HepG2 (cell line): ENCODE measurements around the gene GCHFR. TPM values are rescaled to one million over a fixed set of nuclear protein-coding genes. Genes with fewer than 3 reads are reported as not detected.

Source experiments
- KDM4B ChIP-seq: sonication (generic); formaldehyde crosslinking; IDR thresholded peaks from 2 replicates; pipeline ENCODE4 v1.4.0; 2020; ENCODE audit warnings: missing genetic modification reagents
- NCOA5 ChIP-seq: sonication (generic); formaldehyde crosslinking; IDR thresholded peaks from 2 replicates; pipeline ENCODE4 v1.4.0; 2020; ENCODE audit warnings: missing genetic modification reagents
- PHF20 ChIP-seq: sonication (generic); formaldehyde crosslinking; IDR thresholded peaks from 2 replicates; pipeline ENCODE4 v1.5.0; 2020; ENCODE audit warnings: mild to moderate bottlenecking, missing genetic modification reagents
- RBFOX2 ChIP-seq: fragments of 200-400 bp; formaldehyde crosslinking; IDR thresholded peaks from 2 replicates; pipeline ENCODE4 v1.6.1; 2017; ENCODE audit warnings: low read depth, mild to moderate bottlenecking, low read length
- TCF7 ChIP-seq: sonication (generic); IDR thresholded peaks from 2 replicates; pipeline ENCODE4 v1.6.1; 2016; ENCODE audit warnings: antibody characterized with exemption, low read depth
- XRCC5 ChIP-seq: fragments of 200-400 bp; formaldehyde crosslinking; optimal IDR thresholded peaks from 2 replicates; pipeline ENCODE3; 2017; ENCODE audit warnings: mild to moderate bottlenecking, low read length
- ZBTB3 ChIP-seq: sonication (generic); formaldehyde crosslinking; IDR thresholded peaks from 2 replicates; pipeline ENCODE4 v1.4.0; 2020; ENCODE audit warnings: low read depth, mild to moderate bottlenecking, moderate library complexity, missing genetic modification reagents, borderline replicate concordance
- ZBTB8A ChIP-seq: sonication (generic); formaldehyde crosslinking; IDR thresholded peaks from 2 replicates; pipeline ENCODE4 v1.4.0; 2020; ENCODE audit warnings: mild to moderate bottlenecking, low read depth, missing genetic modification reagents, borderline replicate concordance
- ZNF124 ChIP-seq: sonication (generic); formaldehyde crosslinking; IDR thresholded peaks from 2 replicates; pipeline ENCODE4 v1.4.0; 2020; ENCODE audit warnings: missing genetic modification reagents
- ZNF629 ChIP-seq: sonication (generic); formaldehyde crosslinking; conservative IDR thresholded peaks from 2 replicates; pipeline ENCODE4 v1.5.0; 2020; ENCODE audit warnings: missing genetic modification reagents
- polyA plus RNA-seq, 8 experiments: library from polyadenylated mRNA; depleted of rRNA in 3 of 8; stranded (reverse) in 7 of 8; unstranded in 1 of 8; fragments of >200 nt; fragmentation: Illumina TruSeq in 4 of 8; extraction: Trizol in 4 of 8; gene quantifications; 2 replicates each; pipeline versions ENCODE4 v1.2.1 to v1.2.3, GENCODE V29; 2011 to 2016; ENCODE audit warnings: low read depth in 4 of 8, missing spikeins in 1 of 8, mixed read lengths in 1 of 8; ENCODE audit not compliant: insufficient read depth in 1 of 8
- total RNA-seq, 5 experiments: library from RNA; depleted of rRNA; stranded (reverse); fragments of >200 nt; fragmentation: Illumina TruSeq; extraction: Trizol; gene quantifications; 2 replicates each; pipeline ENCODE4 v1.2.3, GENCODE V29; 2016; ENCODE audit warnings: low read depth in 1 of 5
- TF ChIP-seq, protein P1 (sequence below): sonication (generic); formaldehyde crosslinking; IDR thresholded peaks from 2 replicates; pipeline ENCODE4 v1.4.0; 2020; ENCODE audit warnings: missing genetic modification reagents
- TF ChIP-seq, protein P2 (sequence below): sonication (generic); formaldehyde crosslinking; IDR thresholded peaks from 2 replicates; pipeline ENCODE4 v1.5.1; 2020; ENCODE audit warnings: missing genetic modification reagents, mild to moderate bottlenecking, borderline replicate concordance
- TF ChIP-seq, protein P3 (sequence below): sonication (generic); formaldehyde crosslinking; IDR thresholded peaks from 2 replicates; pipeline ENCODE4 v1.8.1; 2023; ENCODE audit warnings: missing genetic modification reagents, mild to moderate bottlenecking, borderline replicate concordance
- TF ChIP-seq, protein P4 (sequence below): sonication (generic); formaldehyde crosslinking; IDR thresholded peaks from 2 replicates; pipeline ENCODE4 v1.4.0; 2020; ENCODE audit warnings: missing genetic modification reagents, mild to moderate bottlenecking, borderline replicate concordance
- TF ChIP-seq, protein P5 (sequence below): sonication (generic); formaldehyde crosslinking; IDR thresholded peaks from 2 replicates; pipeline ENCODE4 v1.9.0; 2021; ENCODE audit warnings: missing genetic modification reagents, borderline replicate concordance
- TF ChIP-seq, protein P6 (sequence below): sonication (generic); formaldehyde crosslinking; IDR thresholded peaks from 2 replicates; pipeline ENCODE4 v1.4.0; 2020; ENCODE audit warnings: mild to moderate bottlenecking, missing genetic modification reagents
- TF ChIP-seq, protein P7 (sequence below): sonication (generic); formaldehyde crosslinking; IDR thresholded peaks from 2 replicates; pipeline ENCODE4 v1.5.0; 2020; ENCODE audit warnings: mild to moderate bottlenecking, missing genetic modification reagents, moderate library complexity

Gene GCHFR
- total and polyA plus RNA-seq, 2 of the 13 experiments (the other 11 are each of a cell fraction or from before 2014, with no cell fraction given): 51.5 to 92.4 TPM

DNA sequence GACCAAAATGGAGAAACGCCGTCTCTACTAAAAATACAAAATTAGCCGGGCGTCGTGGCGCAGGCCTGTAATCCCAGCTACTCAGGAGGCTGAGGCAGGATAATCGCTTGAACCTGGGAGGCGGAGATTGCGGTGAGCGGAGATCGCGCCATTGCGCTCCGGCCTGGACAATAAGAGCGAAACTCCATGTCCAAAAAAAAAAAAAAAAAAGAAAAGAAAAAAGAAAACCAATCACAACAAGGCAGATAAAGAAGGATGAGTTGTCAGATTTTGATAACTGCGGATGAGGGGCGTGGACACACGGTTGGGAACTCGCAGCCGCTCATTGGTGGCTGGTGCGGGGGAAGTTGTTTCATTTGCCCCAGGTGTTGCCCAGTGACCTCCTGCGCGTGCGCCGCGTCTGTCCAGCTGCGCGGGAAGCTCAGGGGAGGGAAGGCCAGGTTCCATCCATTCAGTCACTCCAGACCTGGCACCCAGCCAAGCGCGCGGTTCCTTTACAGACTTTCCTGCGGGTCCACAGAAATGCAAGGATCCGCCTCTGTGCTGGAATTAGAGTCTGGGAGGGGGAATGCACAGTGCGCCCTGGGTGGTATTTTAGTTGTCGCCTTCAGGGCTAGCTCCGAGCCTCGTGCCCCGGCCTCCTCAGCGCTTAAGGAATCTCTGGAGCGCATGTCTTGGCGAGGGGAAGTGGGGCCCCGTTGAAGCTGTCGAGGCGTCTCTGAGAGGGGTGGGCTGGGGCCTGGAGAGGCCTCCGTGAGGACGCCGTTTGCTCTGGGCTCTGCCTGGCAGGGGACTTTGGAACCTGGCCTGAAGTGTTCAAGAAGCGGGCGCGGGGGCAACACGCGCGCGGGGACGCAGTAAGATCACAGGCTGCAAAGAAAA lies 708 bp upstream of the GCHFR start (continued):
- TF ChIP-seq ZBTB8A (CRISPR knock-in tag) (0 out of 2 replicates have a peak, but pooled peaks have one; percentile 26), RBFOX2 (no peak), TCF7 (no peak), NCOA5 (CRISPR knock-in tag) (no peak), ZNF124 (CRISPR knock-in tag) (no peak), KDM4B (CRISPR knock-in tag) (no peak), ZNF629 (CRISPR knock-in tag) (no peak), ZBTB3 (CRISPR knock-in tag) (no peak), PHF20 (CRISPR knock-in tag) (no peak; the same call in 1 of the 2 replicates), XRCC5 (no peak)
- TF ChIP-seq, protein P1, sequence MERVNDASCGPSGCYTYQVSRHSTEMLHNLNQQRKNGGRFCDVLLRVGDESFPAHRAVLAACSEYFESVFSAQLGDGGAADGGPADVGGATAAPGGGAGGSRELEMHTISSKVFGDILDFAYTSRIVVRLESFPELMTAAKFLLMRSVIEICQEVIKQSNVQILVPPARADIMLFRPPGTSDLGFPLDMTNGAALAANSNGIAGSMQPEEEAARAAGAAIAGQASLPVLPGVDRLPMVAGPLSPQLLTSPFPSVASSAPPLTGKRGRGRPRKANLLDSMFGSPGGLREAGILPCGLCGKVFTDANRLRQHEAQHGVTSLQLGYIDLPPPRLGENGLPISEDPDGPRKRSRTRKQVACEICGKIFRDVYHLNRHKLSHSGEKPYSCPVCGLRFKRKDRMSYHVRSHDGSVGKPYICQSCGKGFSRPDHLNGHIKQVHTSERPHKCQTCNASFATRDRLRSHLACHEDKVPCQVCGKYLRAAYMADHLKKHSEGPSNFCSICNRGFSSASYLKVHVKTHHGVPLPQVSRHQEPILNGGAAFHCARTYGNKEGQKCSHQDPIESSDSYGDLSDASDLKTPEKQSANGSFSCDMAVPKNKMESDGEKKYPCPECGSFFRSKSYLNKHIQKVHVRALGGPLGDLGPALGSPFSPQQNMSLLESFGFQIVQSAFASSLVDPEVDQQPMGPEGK (CRISPR knock-in tag): no peak
- TF ChIP-seq, protein P2, sequence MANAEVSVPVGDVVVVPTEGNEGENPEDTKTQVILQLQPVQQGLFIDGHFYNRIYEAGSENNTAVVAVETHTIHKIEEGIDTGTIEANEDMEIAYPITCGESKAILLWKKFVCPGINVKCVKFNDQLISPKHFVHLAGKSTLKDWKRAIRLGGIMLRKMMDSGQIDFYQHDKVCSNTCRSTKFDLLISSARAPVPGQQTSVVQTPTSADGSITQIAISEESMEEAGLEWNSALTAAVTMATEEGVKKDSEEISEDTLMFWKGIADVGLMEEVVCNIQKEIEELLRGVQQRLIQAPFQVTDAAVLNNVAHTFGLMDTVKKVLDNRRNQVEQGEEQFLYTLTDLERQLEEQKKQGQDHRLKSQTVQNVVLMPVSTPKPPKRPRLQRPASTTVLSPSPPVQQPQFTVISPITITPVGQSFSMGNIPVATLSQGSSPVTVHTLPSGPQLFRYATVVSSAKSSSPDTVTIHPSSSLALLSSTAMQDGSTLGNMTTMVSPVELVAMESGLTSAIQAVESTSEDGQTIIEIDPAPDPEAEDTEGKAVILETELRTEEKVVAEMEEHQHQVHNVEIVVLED (CRISPR knock-in tag): 0 out of 2 replicates have a peak, but pooled peaks have one; percentile 39
- TF ChIP-seq, protein P3, sequence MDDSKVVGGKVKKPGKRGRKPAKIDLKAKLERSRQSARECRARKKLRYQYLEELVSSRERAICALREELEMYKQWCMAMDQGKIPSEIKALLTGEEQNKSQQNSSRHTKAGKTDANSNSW (CRISPR knock-in tag): peak; percentile 56; the same call in 1 of the 2 replicates
- TF ChIP-seq, protein P4, sequence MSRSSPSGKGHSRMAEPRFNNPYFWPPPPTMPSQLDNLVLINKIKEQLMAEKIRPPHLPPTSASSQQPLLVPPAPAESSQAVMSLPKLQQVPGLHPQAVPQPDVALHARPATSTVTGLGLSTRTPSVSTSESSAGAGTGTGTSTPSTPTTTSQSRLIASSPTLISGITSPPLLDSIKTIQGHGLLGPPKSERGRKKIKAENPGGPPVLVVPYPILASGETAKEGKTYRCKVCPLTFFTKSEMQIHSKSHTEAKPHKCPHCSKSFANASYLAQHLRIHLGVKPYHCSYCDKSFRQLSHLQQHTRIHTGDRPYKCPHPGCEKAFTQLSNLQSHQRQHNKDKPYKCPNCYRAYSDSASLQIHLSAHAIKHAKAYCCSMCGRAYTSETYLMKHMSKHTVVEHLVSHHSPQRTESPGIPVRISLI (CRISPR knock-in tag): no peak; the same call in 1 of the 2 replicates
- TF ChIP-seq, protein P5, sequence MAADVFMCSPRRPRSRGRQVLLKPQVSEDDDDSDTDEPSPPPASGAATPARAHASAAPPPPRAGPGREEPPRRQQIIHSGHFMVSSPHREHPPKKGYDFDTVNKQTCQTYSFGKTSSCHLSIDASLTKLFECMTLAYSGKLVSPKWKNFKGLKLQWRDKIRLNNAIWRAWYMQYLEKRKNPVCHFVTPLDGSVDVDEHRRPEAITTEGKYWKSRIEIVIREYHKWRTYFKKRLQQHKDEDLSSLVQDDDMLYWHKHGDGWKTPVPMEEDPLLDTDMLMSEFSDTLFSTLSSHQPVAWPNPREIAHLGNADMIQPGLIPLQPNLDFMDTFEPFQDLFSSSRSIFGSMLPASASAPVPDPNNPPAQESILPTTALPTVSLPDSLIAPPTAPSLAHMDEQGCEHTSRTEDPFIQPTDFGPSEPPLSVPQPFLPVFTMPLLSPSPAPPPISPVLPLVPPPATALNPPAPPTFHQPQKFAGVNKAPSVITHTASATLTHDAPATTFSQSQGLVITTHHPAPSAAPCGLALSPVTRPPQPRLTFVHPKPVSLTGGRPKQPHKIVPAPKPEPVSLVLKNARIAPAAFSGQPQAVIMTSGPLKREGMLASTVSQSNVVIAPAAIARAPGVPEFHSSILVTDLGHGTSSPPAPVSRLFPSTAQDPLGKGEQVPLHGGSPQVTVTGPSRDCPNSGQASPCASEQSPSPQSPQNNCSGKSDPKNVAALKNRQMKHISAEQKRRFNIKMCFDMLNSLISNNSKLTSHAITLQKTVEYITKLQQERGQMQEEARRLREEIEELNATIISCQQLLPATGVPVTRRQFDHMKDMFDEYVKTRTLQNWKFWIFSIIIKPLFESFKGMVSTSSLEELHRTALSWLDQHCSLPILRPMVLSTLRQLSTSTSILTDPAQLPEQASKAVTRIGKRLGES (CRISPR knock-in tag): no peak
- TF ChIP-seq, protein P6, sequence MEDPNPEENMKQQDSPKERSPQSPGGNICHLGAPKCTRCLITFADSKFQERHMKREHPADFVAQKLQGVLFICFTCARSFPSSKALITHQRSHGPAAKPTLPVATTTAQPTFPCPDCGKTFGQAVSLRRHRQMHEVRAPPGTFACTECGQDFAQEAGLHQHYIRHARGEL (CRISPR knock-in tag): 0 out of 2 replicates have a peak, but pooled peaks have one; percentile 27
- TF ChIP-seq, protein P7, sequence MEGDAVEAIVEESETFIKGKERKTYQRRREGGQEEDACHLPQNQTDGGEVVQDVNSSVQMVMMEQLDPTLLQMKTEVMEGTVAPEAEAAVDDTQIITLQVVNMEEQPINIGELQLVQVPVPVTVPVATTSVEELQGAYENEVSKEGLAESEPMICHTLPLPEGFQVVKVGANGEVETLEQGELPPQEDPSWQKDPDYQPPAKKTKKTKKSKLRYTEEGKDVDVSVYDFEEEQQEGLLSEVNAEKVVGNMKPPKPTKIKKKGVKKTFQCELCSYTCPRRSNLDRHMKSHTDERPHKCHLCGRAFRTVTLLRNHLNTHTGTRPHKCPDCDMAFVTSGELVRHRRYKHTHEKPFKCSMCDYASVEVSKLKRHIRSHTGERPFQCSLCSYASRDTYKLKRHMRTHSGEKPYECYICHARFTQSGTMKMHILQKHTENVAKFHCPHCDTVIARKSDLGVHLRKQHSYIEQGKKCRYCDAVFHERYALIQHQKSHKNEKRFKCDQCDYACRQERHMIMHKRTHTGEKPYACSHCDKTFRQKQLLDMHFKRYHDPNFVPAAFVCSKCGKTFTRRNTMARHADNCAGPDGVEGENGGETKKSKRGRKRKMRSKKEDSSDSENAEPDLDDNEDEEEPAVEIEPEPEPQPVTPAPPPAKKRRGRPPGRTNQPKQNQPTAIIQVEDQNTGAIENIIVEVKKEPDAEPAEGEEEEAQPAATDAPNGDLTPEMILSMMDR (CRISPR knock-in tag): no peak
